IMR-90 (cell line): ENCODE results near the gene B4GALNT2. TPM values are rescaled to one million over a fixed set of nuclear protein-coding genes. Genes with fewer than 3 reads are reported as not detected.

Source experiments
- ATAC-seq: fragments of 200-7000 bp; cut with Tn5 transposase; 2 replicates; pipeline ENCODE4 v1.9.1; 2020; ENCODE audit warnings: low read depth, mild to moderate bottlenecking, moderate library complexity
- BruUV-seq: library from RNA; stranded (reverse); fragments of 400-500 nt; replicated peaks from 2 replicates; lab custom pipeline; 2021; lab: Mats Ljungman, UMichigan
- CTCF ChIA-PET: fragments of 300-600 bp; formaldehyde crosslinking; extraction: SDS; loops from one replicate; lab custom pipeline; 2021; ENCODE audit warnings: antibody characterized with exemption; lab: Yijun Ruan, JAX
- POLR2A ChIA-PET: fragments of 300-600 bp; sonication (Branson Sonifier 250); formaldehyde crosslinking; loops from one replicate; lab custom pipeline; 2022; ENCODE audit warnings: antibody characterized with exemption; ENCODE audit not compliant: unreplicated experiment; lab: Charles Lee
- DNase-seq: peaks from one replicate; pipeline ENCODE4 v3.0.0; 2013
- H2AFZ ChIP-seq: replicated peaks from 2 replicates; pipeline ENCODE3; 2013; ENCODE audit warnings: low read length, mild to moderate bottlenecking; ENCODE audit not compliant: poor library complexity
- H2AK5ac ChIP-seq: 2 replicates; pipeline ENCODE4 v1.6.1; 2013; ENCODE audit warnings: low read depth, low read length, inconsistent platforms
- H2AK9ac ChIP-seq: replicated peaks from 2 replicates; pipeline ENCODE3; 2013; ENCODE audit warnings: mild to moderate bottlenecking, low read depth, low read length, moderate library complexity; ENCODE audit not compliant: poor library complexity
- H2BK120ac ChIP-seq: 2 replicates; pipeline ENCODE4 v1.6.1; 2013; ENCODE audit warnings: low read depth, low read length, inconsistent platforms
- H2BK15ac ChIP-seq: 3 replicates; pipeline ENCODE4 v1.6.1; 2013; ENCODE audit warnings: low read depth, low read length, inconsistent platforms
- H2BK20ac ChIP-seq: 2 replicates; pipeline ENCODE4 v1.6.1; 2013; ENCODE audit warnings: low read depth, mild to moderate bottlenecking, inconsistent platforms, low read length, moderate library complexity
- H2BK5ac ChIP-seq: 2 replicates; pipeline ENCODE4 v1.6.1; 2013; ENCODE audit warnings: mild to moderate bottlenecking, low read depth, low read length, inconsistent platforms; ENCODE audit not compliant: poor library complexity, severe bottlenecking
- H3K14ac ChIP-seq: replicated peaks from 2 replicates; pipeline ENCODE4 v1.6.1; 2013; ENCODE audit warnings: low read depth, low read length, inconsistent platforms
- H3K18ac ChIP-seq: 2 replicates; pipeline ENCODE4 v1.6.1; 2013; ENCODE audit warnings: low read depth, low read length, control low read depth
- H3K23ac ChIP-seq: 2 replicates; pipeline ENCODE4 v1.6.1; 2013; ENCODE audit warnings: low read depth, low read length, inconsistent platforms
- H3K27ac ChIP-seq: 2 replicates; pipeline ENCODE4 v1.5.1; 2013; ENCODE audit warnings: mild to moderate bottlenecking, control low read depth, low read length; ENCODE audit not compliant: insufficient read depth
- H3K27me3 ChIP-seq: 2 replicates; pipeline ENCODE4 v1.6.1; 2013; ENCODE audit warnings: low read length; ENCODE audit not compliant: control insufficient read depth, insufficient read depth
- H3K36me3 ChIP-seq: 2 replicates; pipeline ENCODE4 v1.6.1; 2013; ENCODE audit warnings: low read length, mixed read lengths; ENCODE audit not compliant: control insufficient read depth, insufficient read depth
- H3K4ac ChIP-seq: 2 replicates; pipeline ENCODE4 v1.6.1; 2013; ENCODE audit warnings: low read depth, low read length, inconsistent platforms
- H3K4me1 ChIP-seq: 2 replicates; pipeline ENCODE4 v1.6.1; 2013; ENCODE audit warnings: low read length, mixed read lengths; ENCODE audit not compliant: control insufficient read depth, insufficient read depth
- H3K4me2 ChIP-seq: 2 replicates; pipeline ENCODE4 v1.6.1; 2013; ENCODE audit warnings: low read depth, mild to moderate bottlenecking, control low read depth, low read length, moderate library complexity
- H3K4me3 ChIP-seq: 2 replicates; pipeline ENCODE4 v1.5.1; 2013; ENCODE audit warnings: low read depth, mild to moderate bottlenecking, control low read depth, low read length, moderate library complexity; ENCODE audit not compliant: insufficient read depth
- H3K56ac ChIP-seq: 2 replicates; pipeline ENCODE4 v1.6.1; 2013; ENCODE audit warnings: low read length, inconsistent platforms; ENCODE audit not compliant: insufficient read depth; ENCODE audit errors: extremely low read depth
- H3K79me1 ChIP-seq, 2 experiments: 2 replicates each; pipeline ENCODE4 v1.6.1; 2013; ENCODE audit warnings: low read length in 2 of 2, inconsistent platforms in 1 of 2, low read depth in 1 of 2
- H3K9ac ChIP-seq: 2 replicates; pipeline ENCODE4 v1.6.1; 2013; ENCODE audit warnings: low read depth, low read length, control low read depth
- H3K9me1 ChIP-seq: 2 replicates; pipeline ENCODE4 v1.6.1; 2013; ENCODE audit warnings: low read length, inconsistent platforms; ENCODE audit not compliant: insufficient read depth
- H3K9me3 ChIP-seq: 2 replicates; pipeline ENCODE4 v1.6.1; 2013; ENCODE audit warnings: low read length; ENCODE audit not compliant: control insufficient read depth, insufficient read depth
- H4K20me1 ChIP-seq: 2 replicates; pipeline ENCODE4 v1.6.1; 2013; ENCODE audit warnings: low read length, inconsistent platforms; ENCODE audit not compliant: insufficient read depth
- H4K5ac ChIP-seq: 2 replicates; pipeline ENCODE4 v1.6.1; 2013; ENCODE audit warnings: mild to moderate bottlenecking, low read depth, low read length, control low read depth
- H4K8ac ChIP-seq, 2 experiments: 2 replicates each; pipeline ENCODE4 v1.6.1; 2013; ENCODE audit warnings: low read depth in 2 of 2, low read length in 2 of 2, control low read depth in 1 of 2, inconsistent platforms in 1 of 2
- H4K91ac ChIP-seq: 2 replicates; pipeline ENCODE4 v1.6.1; 2013; ENCODE audit warnings: low read depth, low read length, inconsistent platforms; ENCODE audit not compliant: insufficient read depth
- BHLHE40 ChIP-seq: fragments of 150-350 bp; IDR thresholded peaks from 2 replicates; pipeline ENCODE4 v1.6.1; 2016; ENCODE audit warnings: mild to moderate bottlenecking, low read depth, low read length
- CEBPB ChIP-seq: IDR thresholded peaks from 2 replicates; pipeline ENCODE4 v1.6.1; 2012; ENCODE audit warnings: low read depth, low read length, improper control_type of control experiment
- CHD1 ChIP-seq: IDR thresholded peaks from 2 replicates; pipeline ENCODE4 v1.6.1; 2012; ENCODE audit warnings: low read depth, low read length, improper control_type of control experiment
- FOS ChIP-seq: fragments of 150-350 bp; IDR thresholded peaks from 2 replicates; pipeline ENCODE4 v1.6.1; 2016; ENCODE audit warnings: low read depth, low read length
- MAFK ChIP-seq: IDR thresholded peaks from 2 replicates; pipeline ENCODE4 v1.6.1; 2012; ENCODE audit warnings: low read depth, low read length, improper control_type of control experiment
- MXI1 ChIP-seq: IDR thresholded peaks from 2 replicates; pipeline ENCODE4 v1.6.1; 2012; ENCODE audit warnings: low read depth, mild to moderate bottlenecking, low read length, moderate library complexity, borderline replicate concordance
- NFE2L2 ChIP-seq: fragments of 150-350 bp; IDR thresholded peaks from 2 replicates; pipeline ENCODE4 v1.6.1; 2016; ENCODE audit warnings: low read depth, mild to moderate bottlenecking, low read length
- POLR2A ChIP-seq: IDR thresholded peaks from 2 replicates; pipeline ENCODE4 v1.6.1; 2012; ENCODE audit warnings: mild to moderate bottlenecking, low read depth, low read length
- RAD21 ChIP-seq: IDR thresholded peaks from 2 replicates; pipeline ENCODE4 v1.6.1; 2012; ENCODE audit warnings: low read length, improper control_type of control experiment
- RCOR1 ChIP-seq: IDR thresholded peaks from 2 replicates; pipeline ENCODE4 v1.6.1; 2012; ENCODE audit warnings: mild to moderate bottlenecking, low read length, improper control_type of control experiment; ENCODE audit not compliant: insufficient replicate concordance
- RFX5 ChIP-seq: IDR thresholded peaks from 2 replicates; pipeline ENCODE4 v1.8.0; 2012; ENCODE audit warnings: low read depth, mild to moderate bottlenecking, low read length, moderate library complexity
- SMC3 ChIP-seq: fragments of 150-350 bp; IDR thresholded peaks from 2 replicates; pipeline ENCODE4 v1.6.1; 2016; ENCODE audit warnings: low read depth, mild to moderate bottlenecking, antibody characterized with exemption, low read length, moderate library complexity
- WGBS, 2 experiments: methylation state at CpG; one replicate each; pipeline versions ENCODE4 v1.1.5 to v1.1.7; 2013; ENCODE audit warnings: missing lambda C conversion rate in 2 of 2; ENCODE audit not compliant: insufficient read length in 1 of 2; ENCODE audit errors: extremely low coverage in 2 of 2; 5-methylcytosine and 5-hydroxymethylcytosine counted together
- dilution Hi-C: fragments of 300-500 bp; cut with HindIII; formaldehyde crosslinking; loops from one replicate; pipeline ENCODE4 v1.14.3; 2018; ENCODE audit warnings: low sequenced_read_pairs; ENCODE audit not compliant: unreplicated experiment
- in situ Hi-C: fragments of 300-500 bp; cut with MboI; formaldehyde crosslinking; loops from 3 replicates; pipeline ENCODE4 v1.14.3; 2019; ENCODE audit warnings: low sequenced_read_pairs, inconsistent platforms, mixed read lengths
- intact Hi-C: fragments of 100-400 bp; cut with micrococcal nuclease; formaldehyde crosslinking; loops from 2 replicates; pipeline ENCODE4 v1.10.0; 2022
- polyA plus RNA-seq, 3 experiments: library from polyadenylated mRNA; depleted of rRNA; stranded (reverse); fragments of >200 nt; gene quantifications; 2 replicates each; pipeline ENCODE4 v1.2.3, GENCODE V29; 2012; ENCODE audit warnings: low replicate concordance in 1 of 3
- total RNA-seq: library from RNA; depleted of rRNA; stranded (reverse); fragments of >200 nt; gene quantifications from 2 replicates; pipeline ENCODE4 v1.2.3, GENCODE V29; 2012
- TF ChIP-seq, protein P1 (sequence below): fragments of 150-350 bp; IDR thresholded peaks from 2 replicates; pipeline ENCODE4 v1.6.1; 2017; ENCODE audit warnings: mild to moderate bottlenecking, antibody characterized with exemption, low read length, low read depth
- TF ChIP-seq, protein P2 (sequence below): fragments of 150-350 bp; IDR thresholded peaks from 2 replicates; pipeline ENCODE4 v1.6.1; 2016; ENCODE audit warnings: low read depth, mild to moderate bottlenecking, low read length, moderate library complexity, borderline replicate concordance
- TF ChIP-seq, protein P3 (sequence below): conservative IDR thresholded peaks from 2 replicates; pipeline ENCODE4 v1.5.1; 2012; ENCODE audit warnings: mild to moderate bottlenecking, low read depth, low read length, improper control_type of control experiment

B4GALNT2 gene
- total and polyA plus RNA-seq, 2 of the 4 experiments (the other 2 are of a cell fraction) = not detected

DNA sequence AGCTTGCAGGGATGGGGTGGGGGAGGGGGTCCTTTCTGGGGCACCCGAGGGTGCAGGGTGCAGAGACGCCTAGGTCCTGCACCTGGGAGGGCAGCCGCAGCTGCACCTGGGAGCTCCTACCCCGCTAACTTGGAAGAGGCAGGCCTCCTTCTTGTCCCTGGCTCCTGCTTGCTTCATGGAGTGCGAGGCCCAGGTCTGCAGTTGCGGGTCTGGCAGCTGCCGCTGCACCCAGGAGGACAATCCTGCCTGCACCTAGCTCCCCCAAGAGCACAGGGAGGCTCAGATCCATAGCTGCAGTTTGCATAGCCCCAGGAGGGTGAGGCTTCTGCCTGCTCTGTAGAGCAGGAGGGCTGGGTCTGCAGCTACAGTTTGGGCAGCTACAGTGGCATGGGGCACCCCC lies 51.2 kb downstream of the B4GALNT2 start:
- H3K4me1 ChIP-seq = no peaks in the 10 kb centered on the region
- TF ChIP-seq NFE2L2 (no peak), FOS (no peak), CHD1 (no peak), POLR2A (no peak), CEBPB (no peak), RCOR1 (no peak), SMC3 (no peak), BHLHE40 (no peak), MAFK (no peak), MXI1 (no peak), RAD21 (no peak), RFX5 (no peak)
- TF ChIP-seq, protein P1, sequence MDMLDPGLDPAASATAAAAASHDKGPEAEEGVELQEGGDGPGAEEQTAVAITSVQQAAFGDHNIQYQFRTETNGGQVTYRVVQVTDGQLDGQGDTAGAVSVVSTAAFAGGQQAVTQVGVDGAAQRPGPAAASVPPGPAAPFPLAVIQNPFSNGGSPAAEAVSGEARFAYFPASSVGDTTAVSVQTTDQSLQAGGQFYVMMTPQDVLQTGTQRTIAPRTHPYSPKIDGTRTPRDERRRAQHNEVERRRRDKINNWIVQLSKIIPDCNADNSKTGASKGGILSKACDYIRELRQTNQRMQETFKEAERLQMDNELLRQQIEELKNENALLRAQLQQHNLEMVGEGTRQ = no peak
- TF ChIP-seq, protein P2, sequence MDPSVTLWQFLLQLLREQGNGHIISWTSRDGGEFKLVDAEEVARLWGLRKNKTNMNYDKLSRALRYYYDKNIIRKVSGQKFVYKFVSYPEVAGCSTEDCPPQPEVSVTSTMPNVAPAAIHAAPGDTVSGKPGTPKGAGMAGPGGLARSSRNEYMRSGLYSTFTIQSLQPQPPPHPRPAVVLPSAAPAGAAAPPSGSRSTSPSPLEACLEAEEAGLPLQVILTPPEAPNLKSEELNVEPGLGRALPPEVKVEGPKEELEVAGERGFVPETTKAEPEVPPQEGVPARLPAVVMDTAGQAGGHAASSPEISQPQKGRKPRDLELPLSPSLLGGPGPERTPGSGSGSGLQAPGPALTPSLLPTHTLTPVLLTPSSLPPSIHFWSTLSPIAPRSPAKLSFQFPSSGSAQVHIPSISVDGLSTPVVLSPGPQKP = no peak
- TF ChIP-seq, protein P3, sequence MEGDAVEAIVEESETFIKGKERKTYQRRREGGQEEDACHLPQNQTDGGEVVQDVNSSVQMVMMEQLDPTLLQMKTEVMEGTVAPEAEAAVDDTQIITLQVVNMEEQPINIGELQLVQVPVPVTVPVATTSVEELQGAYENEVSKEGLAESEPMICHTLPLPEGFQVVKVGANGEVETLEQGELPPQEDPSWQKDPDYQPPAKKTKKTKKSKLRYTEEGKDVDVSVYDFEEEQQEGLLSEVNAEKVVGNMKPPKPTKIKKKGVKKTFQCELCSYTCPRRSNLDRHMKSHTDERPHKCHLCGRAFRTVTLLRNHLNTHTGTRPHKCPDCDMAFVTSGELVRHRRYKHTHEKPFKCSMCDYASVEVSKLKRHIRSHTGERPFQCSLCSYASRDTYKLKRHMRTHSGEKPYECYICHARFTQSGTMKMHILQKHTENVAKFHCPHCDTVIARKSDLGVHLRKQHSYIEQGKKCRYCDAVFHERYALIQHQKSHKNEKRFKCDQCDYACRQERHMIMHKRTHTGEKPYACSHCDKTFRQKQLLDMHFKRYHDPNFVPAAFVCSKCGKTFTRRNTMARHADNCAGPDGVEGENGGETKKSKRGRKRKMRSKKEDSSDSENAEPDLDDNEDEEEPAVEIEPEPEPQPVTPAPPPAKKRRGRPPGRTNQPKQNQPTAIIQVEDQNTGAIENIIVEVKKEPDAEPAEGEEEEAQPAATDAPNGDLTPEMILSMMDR = no peak
- no peak overlapping the region for H3K4me3 ChIP-seq
- DNase-seq (no peak), ATAC-seq (no peak)
- H4K5ac ChIP-seq = no peak overlapping the region
- POLR2A ChIA-PET = no interaction called here
- H3K56ac ChIP-seq = no peak overlapping the region
- H3K18ac ChIP-seq = no peak overlapping the region
- no peak overlapping the region for H3K23ac ChIP-seq
- H3K79me1 ChIP-seq = no peaks in the 10 kb centered on the region
- H3K27me3 ChIP-seq = peaks cover 2% of the 10 kb centered on the region
- H3K4me2 ChIP-seq = no peak overlapping the region
- no peak overlapping the region for H2AK5ac ChIP-seq
- H2BK15ac ChIP-seq = no peak overlapping the region
- H4K91ac ChIP-seq = no peak overlapping the region
- no peaks in the 10 kb centered on the region for H3K36me3 ChIP-seq
- no peak overlapping the region for H3K9ac ChIP-seq
- no TSS peak for BruUV-seq
- no peak overlapping the region for H2BK5ac ChIP-seq
- no peaks in the 10 kb centered on the region for H4K20me1 ChIP-seq
- no peak overlapping the region for H3K14ac ChIP-seq
- no peak overlapping the region for H3K27ac ChIP-seq
- in situ Hi-C loops = no loop called here
- dilution Hi-C loops = no loop called here
- no peak overlapping the region for H2BK120ac ChIP-seq
- H3K9me3 ChIP-seq = peaks cover 17% of the 10 kb centered on the region
- no peak overlapping the region for H3K4ac ChIP-seq
- intact Hi-C loops = loop anchor here (10.0 kb wide), 1 partner anchor 119 kb away; no protein-coding TSS in a partner anchor
- CTCF ChIA-PET = no interaction called here
- no peaks in the 10 kb centered on the region; the same call in 1 of the 2 replicates for H3K9me1 ChIP-seq
- no peak overlapping the region for H4K8ac ChIP-seq
- WGBS, 2 experiments = no CpG with 5 or more reads among the region's 7 CpGs
- H2AFZ ChIP-seq = no peak overlapping the region
- no peak overlapping the region for H2AK9ac ChIP-seq
- no peak overlapping the region for H2BK20ac ChIP-seq
